Measurements from ENCODE around the gene SF3B2. TPM values are rescaled to one million over a fixed set of nuclear protein-coding genes. Genes with fewer than 3 reads are reported as not detected.
A peak's percentile ranks its signal among the peaks of the same experiment; 100 is the strongest.
"Not testable (repeated sequence)": the region's sequence is repeated elsewhere in the genome, so short reads cannot be mapped to it uniquely, and the experiment has no call there.

SF3B2 gene
- total RNA-seq, 2 experiments from 2014 or later: 255 to 278 TPM

GRCh38 chr11:66020618-66021357 is 31.4 kb upstream of the SF3B2 start:
- no peaks in the 10 kb centered on the region for H3K9me3 Mint-ChIP-seq
- H3K4me3 Mint-ChIP-seq: no peak overlapping the region
- DNase-seq (peak; percentile 52), ATAC-seq (no peak)
- intact Hi-C loops (cut with micrococcal nuclease): no loop called here
- H3K27ac Mint-ChIP-seq: no peak overlapping the region
- ChIA-PET CTCF (interaction anchor here (1.7 to 3.0 kb wide), 2 partner anchors 21 to 24 kb away, joined by 5 to 39 read pairs; no protein-coding TSS in a partner anchor), POLR2A (interaction anchor here (1.1 kb wide), 1 partner anchor 13 kb away, joined by 3 read pairs; no protein-coding TSS in a partner anchor)
- H3K27me3 Mint-ChIP-seq: peaks cover 8% of the 10 kb centered on the region
- peaks cover 21% of the 10 kb centered on the region for H3K4me1 Mint-ChIP-seq (ENCODE audit: low read depth)
- TF ChIP-seq CTCF (IDR thresholded peaks at IDR 0.05): no peak
- no peaks in the 10 kb centered on the region for H3K36me3 Mint-ChIP-seq (ENCODE audit: low read depth)

GRCh38 chr11:66022401-66023185 is 29.6 kb upstream of the SF3B2 start:
- Mint-ChIP-seq H3K4me1 (ENCODE audit: low read depth) (peaks cover 16% of the 10 kb centered on the region), H3K27ac (no peak overlapping the region), H3K36me3 (ENCODE audit: low read depth) (no peaks in the 10 kb centered on the region), H3K9me3 (no peaks in the 10 kb centered on the region), H3K4me3 (peak overlapping the region; percentile 22), H3K27me3 (peaks cover 8% of the 10 kb centered on the region)
- intact Hi-C loops (cut with micrococcal nuclease): no loop called here
- peak; percentile 88 for DNase-seq
- CTCF ChIA-PET: interaction anchor here (0.6 to 3.0 kb wide), 48 partner anchors 8 to 384 kb away, joined by 3 to 39 read pairs (median 4); partner anchors contain the start of genes BANF1, CCDC85B, CST6 and KAT5
- POLR2A ChIA-PET: interaction anchor here (0.6 to 2.2 kb wide), 5 partner anchors 10 to 362 kb away, joined by 3 to 7 read pairs (median 5); partner anchors contain the start of gene BANF1
- peak; percentile 97 for ATAC-seq
- TF ChIP-seq CTCF (IDR thresholded peaks at IDR 0.05): peak; percentile 96

GRCh38 chr11:66023186-66023440 is 29.1 kb upstream of the SF3B2 start:
- H3K27me3 Mint-ChIP-seq; intact Hi-C loops (cut with micrococcal nuclease); ATAC-seq; H3K9me3 Mint-ChIP-seq; H3K36me3 Mint-ChIP-seq (ENCODE audit: low read depth); H3K4me3 Mint-ChIP-seq; DNase-seq; H3K27ac Mint-ChIP-seq: not testable (repeated sequence)
- ChIA-PET POLR2A (interaction anchor here (1.2 to 2.2 kb wide), 2 partner anchors 10 to 19 kb away, joined by 3 to 5 read pairs; no protein-coding TSS in a partner anchor), CTCF (interaction anchor here (0.7 to 3.0 kb wide), 28 partner anchors 8 to 384 kb away, joined by 3 to 39 read pairs (median 6); partner anchors contain the start of genes CCDC85B, CST6, KAT5 and SF3B2)
- peaks cover 14% of the 10 kb centered on the region for H3K4me1 Mint-ChIP-seq (ENCODE audit: low read depth)

- H3K36me3 Mint-ChIP-seq (ENCODE audit: low read depth): no peaks in the 10 kb centered on the region
- no peak within 1 kb of the TSS for H3K4me3 Mint-ChIP-seq
- H3K4me1 Mint-ChIP-seq (ENCODE audit: low read depth): peaks cover 7% of the 10 kb centered on the region
- TF ChIP-seq CTCF (IDR thresholded peaks at IDR 0.05): no peak
- H3K9me3 Mint-ChIP-seq: no peaks in the 10 kb centered on the region
- no peak for ATAC-seq
- H3K27me3 Mint-ChIP-seq: peaks cover 8% of the 10 kb centered on the region
- ChIA-PET CTCF (interaction anchor here (4.5 kb wide), 1 partner anchor 19 kb away, joined by 22 read pairs; no protein-coding TSS in a partner anchor), POLR2A (interaction anchor here (1.0 kb wide), 1 partner anchor 15 kb away, joined by 4 read pairs; no protein-coding TSS in a partner anchor)
- DNase-seq: no peak
- intact Hi-C loops (cut with micrococcal nuclease): no loop called here
- no peak within 1 kb of the TSS for H3K27ac Mint-ChIP-seq
These were observed 26.1 kb upstream of the SF3B2 start, which contains the start of gene CATSPER1 for GRCh38 chr11:66026017-66026529. Gene CATSPER1 (minus strand): TSS chr11:66026479. CDS start chr11:66026379, 100 bp downstream.

GRCh38 chr11:66032957-66033735 is 19.0 kb upstream of the SF3B2 start:
- H3K4me1 Mint-ChIP-seq (ENCODE audit: low read depth): no peaks in the 10 kb centered on the region
- TF ChIP-seq CTCF (IDR thresholded peaks at IDR 0.05): no peak
- H3K36me3 Mint-ChIP-seq (ENCODE audit: low read depth): no peaks in the 10 kb centered on the region
- no peak overlapping the region for H3K27ac Mint-ChIP-seq
- H3K9me3 Mint-ChIP-seq: no peaks in the 10 kb centered on the region
- ChIA-PET CTCF (no interaction called here), POLR2A (no interaction called here)
- DNase-seq (no peak), ATAC-seq (no peak)
- peaks cover 5% of the 10 kb centered on the region for H3K27me3 Mint-ChIP-seq
- no peak overlapping the region for H3K4me3 Mint-ChIP-seq
- intact Hi-C loops (cut with micrococcal nuclease): no loop called here

Measured in activated CD8-positive, alpha-beta T cell treated with anti-CD3 and anti-CD28 coated beads for 36 hours (primary cell).